ENCODE results near the gene OR10A4.

DNA sequence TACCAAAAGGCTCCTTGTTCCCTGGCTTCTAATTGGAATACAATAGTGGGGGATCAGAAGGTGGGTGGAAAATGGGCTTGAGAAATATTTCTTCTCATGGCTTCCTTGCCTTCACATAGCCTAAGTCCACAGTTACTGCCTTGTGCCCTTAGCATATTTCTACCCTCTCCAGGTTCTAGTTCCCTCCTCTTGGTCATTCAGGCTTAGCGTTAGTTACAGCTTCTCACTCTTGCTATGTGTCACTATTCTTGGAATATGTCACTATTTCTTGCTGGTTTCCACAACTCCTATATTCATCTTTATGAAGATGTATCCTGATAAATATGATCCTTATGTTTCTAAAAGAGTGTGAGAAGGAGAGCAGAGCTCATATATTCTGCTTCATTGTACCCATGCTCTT, 13.4 kb downstream of the OR10A4 start:
- TF ChIP-seq SPI1 (IDR thresholded peaks at IDR 0.05; ENCODE audit: low read depth, low read length) (0 out of 2 replicates have a peak, but pooled peaks have one; percentile 8), POLR2AphosphoS5 (IDR thresholded peaks at IDR 0.05; ENCODE audit: low read depth, low read length) (no peak), POLR2A (IDR thresholded peaks at IDR 0.05; ENCODE audit: low read depth, low read length) (no peak)

Data from GM12891 (cell line).